ENCODE data around the gene NHS. TPM values are rescaled to one million over a fixed set of nuclear protein-coding genes. Genes with fewer than 3 reads are reported as not detected.

The NHS gene
- total RNA-seq, 1 donor from 2014 or later: 5.6 TPM

GRCh38 chrX:17621566-17622270 is 246.7 kb downstream of the NHS start:
- no peak for DNase-seq (ENCODE audit: low spot score)

DNA sequence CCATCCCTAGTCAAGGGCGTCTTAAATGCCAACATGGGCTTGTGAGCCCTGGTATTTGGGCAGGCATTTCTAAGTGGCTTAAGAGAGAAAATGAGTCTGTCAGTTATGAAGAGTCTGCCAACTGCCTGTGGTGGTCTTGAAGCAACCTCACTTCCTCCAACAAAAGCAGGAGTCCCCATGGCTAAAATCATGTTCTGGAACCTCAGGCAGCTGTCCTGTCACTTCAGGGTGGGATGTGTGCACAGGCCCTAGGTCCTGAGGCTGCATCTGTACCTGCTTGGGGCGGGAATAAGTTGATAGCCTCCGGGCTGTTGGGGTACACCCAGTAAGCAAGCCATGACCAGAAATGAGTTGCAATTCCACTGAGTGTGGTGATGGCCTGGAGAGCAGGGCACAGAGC is 247.3 kb downstream of the NHS start:
- DNase-seq (ENCODE audit: low spot score): no peak

DNA sequence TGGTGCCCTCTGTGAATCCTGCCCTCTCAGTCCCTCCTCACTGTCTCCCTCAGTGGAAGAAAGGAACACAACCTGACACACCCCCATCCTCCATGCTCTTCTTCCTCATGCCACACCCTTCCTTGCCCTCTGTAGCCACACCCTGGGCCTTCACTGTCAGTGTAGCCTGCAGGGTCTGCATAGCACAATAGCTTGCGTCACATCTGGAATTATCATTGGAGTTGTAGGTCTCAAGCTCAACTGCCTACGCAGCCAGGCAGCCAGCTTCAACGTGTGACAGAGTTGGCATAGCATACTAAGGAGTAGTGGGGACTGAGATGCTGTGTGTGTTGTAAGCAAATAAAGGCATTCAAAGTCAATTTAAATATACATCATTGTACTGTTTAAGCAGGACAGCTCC is 248.8 kb downstream of the NHS start:
- DNase-seq (ENCODE audit: low spot score): no peak

DNA sequence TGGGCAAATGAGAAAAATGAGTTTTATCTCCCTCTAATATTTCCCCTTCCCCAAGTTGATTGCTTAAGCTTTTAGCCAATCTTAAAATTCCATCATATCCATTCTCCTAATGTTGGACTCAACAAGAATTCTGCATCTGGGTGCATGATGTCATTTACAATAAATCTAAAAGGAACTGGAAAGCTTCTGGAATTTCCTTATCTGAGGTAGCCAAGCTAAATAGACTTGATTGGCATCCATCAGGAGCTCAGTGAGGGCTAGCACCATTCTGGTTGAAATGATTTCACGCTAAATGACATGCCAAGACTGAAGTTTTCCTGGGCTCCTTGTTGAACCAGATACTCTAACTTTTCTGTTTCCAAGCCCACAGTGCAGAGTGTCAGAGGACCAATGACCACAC is 252.0 kb downstream of the NHS start:
- no peak for DNase-seq (ENCODE audit: low spot score)

DNA sequence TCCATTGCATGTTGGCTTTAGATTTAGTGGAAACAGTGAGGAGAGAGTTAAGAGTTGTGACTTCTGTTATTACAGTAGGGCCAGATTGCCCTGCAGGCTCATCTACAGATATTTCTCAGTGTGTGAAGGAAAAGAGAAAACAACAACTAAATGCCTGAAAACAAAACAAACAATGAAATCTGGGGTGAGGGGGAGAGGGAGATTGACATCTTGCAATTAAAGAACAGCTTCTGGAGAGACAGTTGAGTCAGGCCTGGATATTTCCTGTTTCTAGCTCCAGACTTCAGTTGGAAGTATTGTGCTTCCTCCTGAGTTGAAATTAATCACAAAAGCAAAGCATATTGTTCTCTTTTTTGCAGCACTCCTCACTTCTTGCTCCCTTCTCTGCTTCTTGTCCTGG is 254.0 kb downstream of the NHS start:
- no peak for DNase-seq (ENCODE audit: low spot score)

- DNase-seq (ENCODE audit: low spot score): no peak
Measured at GRCh38 chrX:17629519-17629918, 254.5 kb downstream of the NHS start.

GRCh38 chrX:17631647-17632046 is 256.6 kb downstream of the NHS start:
- no peak for DNase-seq (ENCODE audit: low spot score)

GRCh38 chrX:17632942-17633341 is 257.9 kb downstream of the NHS start:
- no peak for DNase-seq (ENCODE audit: low spot score)

DNA sequence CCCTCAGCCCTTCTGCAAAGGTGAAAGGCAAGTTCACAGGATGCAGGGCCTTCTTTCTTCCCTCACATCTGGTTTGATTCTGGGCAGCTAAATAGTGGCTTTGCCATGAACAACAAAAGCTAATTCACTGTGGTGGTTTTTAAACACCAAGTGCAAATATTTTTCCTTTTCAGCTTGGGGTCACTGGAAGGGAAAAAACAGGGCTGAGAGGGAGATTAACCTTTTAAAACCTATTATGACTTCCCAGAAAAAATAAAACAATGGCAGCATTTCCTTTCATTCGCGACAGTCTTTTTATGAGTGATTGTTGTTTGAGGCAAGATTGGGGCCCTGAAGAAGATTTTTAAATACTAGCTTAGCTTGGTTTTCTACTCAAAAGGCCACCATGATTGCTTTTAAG is 258.5 kb downstream of the NHS start:
- DNase-seq (ENCODE audit: low spot score): no peak

GRCh38 chrX:17634542-17635207 is 259.7 kb downstream of the NHS start:
- no peak for DNase-seq (ENCODE audit: low spot score)

DNA sequence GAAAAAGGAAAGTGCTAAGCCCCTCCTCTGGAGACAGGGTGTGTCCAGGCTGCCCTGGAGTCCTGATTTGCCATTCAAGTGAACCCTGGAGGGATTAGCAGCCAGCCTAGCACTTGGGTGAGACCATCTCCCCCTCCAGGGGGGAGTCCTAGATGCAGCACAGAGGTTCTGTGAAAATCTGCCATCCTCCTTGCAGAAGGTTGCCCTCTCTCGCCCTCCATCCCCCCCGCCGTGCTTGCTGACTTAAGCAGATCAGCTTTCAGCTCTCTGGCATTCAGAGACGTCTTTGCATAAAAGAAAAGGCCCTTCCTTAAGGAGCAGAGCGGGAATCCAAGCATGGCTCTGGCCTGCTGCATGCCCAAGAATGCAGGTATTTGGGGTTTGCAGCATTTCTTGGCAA is 260.2 kb downstream of the NHS start:
- DNase-seq (ENCODE audit: low spot score): no peak

DNA sequence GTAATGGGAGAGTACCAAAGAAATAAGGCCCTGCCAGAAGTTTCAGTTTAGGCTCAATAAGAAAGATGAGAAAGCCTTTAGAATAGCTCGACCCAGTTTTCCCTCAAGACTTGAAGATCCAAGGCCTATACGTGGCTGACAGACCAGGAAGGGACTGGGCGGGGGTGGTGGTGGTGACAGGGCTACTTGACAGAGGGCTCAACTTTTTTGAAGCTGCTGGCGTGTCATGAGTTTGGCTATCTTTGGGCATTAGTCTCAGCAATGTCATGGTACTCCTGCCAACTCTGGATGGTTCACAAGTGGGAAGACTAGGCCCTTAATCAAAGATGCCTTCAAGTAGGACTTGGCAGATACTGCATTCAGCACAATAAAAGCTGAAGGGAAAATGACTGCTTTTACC is 262.2 kb downstream of the NHS start:
- DNase-seq (ENCODE audit: low spot score): no peak

DNA sequence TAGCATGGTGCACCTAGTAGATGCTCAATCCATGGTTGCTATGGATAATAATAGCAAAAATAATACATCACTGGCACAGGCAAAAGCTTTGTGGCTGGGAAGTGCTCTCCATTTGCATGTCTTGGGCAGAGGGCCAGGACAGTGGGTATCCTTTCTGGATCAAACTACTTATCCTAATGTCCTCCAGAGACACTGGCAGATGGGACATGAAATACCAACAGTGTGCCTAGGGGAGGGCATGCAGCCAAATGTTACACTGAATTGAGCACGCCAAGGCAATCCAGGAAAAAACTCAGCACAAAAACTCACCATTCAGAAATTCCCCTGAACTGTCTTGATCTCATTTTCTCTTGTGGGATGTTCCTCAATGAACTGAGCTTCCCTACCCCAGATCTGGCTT is 263.7 kb downstream of the NHS start:
- DNase-seq (ENCODE audit: low spot score): no peak

GRCh38 chrX:17642891-17643290 is 267.9 kb downstream of the NHS start:
- no peak for DNase-seq (ENCODE audit: low spot score)

- DNase-seq (ENCODE audit: low spot score): no peak
Measured at GRCh38 chrX:17643528-17643927, 268.5 kb downstream of the NHS start.

DNA sequence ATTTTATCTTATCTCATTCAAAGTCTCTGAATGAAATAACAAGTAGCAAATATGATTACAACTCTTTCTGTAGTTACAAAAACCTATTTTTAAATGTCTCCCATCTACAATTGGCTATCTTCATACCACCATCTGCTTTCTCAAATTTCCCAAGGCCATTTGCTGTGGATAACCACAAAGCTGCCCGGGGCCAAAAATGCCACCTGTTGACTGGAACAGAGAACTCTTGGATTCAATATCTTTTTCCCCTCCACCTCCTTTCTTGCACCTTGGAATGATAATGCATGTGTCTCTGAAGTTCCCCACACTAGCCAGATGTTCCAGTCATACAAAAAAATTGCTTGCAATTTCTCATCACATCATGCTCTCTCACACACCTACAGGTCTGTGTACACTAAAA is 269.0 kb downstream of the NHS start:
- no peak for DNase-seq (ENCODE audit: low spot score)

GRCh38 chrX:17654116-17654515 is 279.1 kb downstream of the NHS start:
- DNase-seq (ENCODE audit: low spot score): no peak

GRCh38 chrX:17655211-17656034 is 280.4 kb downstream of the NHS start:
- DNase-seq (ENCODE audit: low spot score): no peak

DNA sequence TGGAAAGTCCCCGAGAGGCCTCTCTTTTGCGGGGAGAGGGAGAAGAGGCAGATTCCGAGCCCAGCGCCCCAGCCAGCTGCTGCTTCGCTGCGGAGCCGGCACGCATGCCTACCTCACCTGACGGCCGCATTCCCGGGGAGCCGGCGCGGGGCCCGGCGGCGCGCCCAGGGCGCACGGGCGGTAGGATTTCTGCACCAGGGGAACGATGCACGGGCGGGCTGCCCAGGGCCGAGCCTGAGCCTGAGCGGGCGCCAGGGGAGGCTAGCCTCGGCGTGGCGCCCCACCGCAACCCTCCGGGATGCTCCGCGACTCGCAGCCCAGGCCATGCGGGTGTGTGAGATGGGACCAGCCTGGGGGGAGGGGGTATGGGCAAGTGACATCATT is 281.0 kb downstream of the NHS start:
- DNase-seq (ENCODE audit: low spot score): no peak

DNA sequence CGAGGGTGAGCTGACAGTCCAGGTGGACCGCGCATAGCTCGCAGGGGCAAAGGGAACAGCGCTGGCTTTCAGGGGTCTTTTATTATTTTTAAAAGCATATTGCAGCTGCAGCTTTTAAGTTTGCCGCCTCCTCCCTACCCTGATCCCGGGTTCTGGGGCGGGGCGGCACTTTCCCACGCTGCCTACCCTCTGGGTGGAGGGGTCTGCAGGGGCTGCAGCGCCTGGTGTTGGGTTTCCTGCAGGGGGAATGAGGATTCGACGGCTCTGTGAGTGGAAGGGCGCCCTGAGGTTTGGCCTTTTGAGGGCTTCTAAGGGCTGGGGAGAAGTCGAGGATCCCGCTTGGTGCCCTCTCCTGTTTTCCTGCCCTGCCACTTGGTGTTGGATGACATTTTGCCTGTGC is 281.6 kb downstream of the NHS start:
- DNase-seq (ENCODE audit: low spot score): no peak

- DNase-seq (ENCODE audit: low spot score): no peak
Measured at GRCh38 chrX:17662391-17662790, 287.4 kb downstream of the NHS start.

GRCh38 chrX:17668929-17669328 is 293.9 kb downstream of the NHS start:
- DNase-seq (ENCODE audit: low spot score): no peak

DNA sequence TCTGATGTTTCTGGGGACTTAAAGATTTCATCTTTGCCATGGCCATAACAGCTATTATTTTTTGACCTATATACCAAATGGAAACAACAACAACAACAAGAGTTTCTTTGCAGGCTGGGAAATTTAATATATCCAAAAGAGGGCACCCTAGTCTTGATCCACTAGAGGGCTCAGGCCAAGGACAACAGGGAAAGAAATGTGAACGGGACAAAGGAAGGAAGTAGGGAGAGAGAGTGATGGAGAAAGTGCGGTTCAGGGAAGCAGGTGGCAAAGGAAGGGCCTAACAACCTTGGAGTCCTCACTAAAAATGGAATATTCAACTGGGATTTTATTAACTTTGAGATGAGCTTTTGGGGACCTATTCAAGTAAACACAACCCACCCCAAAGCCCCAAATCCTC is 294.5 kb downstream of the NHS start:
- DNase-seq (ENCODE audit: low spot score): no peak
